Subcutaneous abdominal adipose tissue (tissue), 5 donors: ENCODE data around the gene ZNF780B.

Experiments used
- H3K27ac ChIP-seq: one replicate; pipeline ENCODE4 v1.7.0; 2013; ENCODE audit warnings: low read depth, mild to moderate bottlenecking, inconsistent platforms, low read length, moderate library complexity
- H3K27me3 ChIP-seq, 5 donors: one replicate each; pipeline ENCODE4 v1.7.0; 2013; ENCODE audit warnings: low read length in 5 of 5, inconsistent platforms in 1 of 5; ENCODE audit not compliant: control insufficient read depth in 5 of 5, insufficient read depth in 4 of 5
- H3K36me3 ChIP-seq, 5 donors: one replicate each; pipeline ENCODE4 v1.7.0; 2013; ENCODE audit warnings: low read length in 5 of 5; ENCODE audit not compliant: control insufficient read depth in 5 of 5, insufficient read depth in 5 of 5
- H3K4me1 ChIP-seq, 5 donors: one replicate each; pipeline ENCODE4 v1.7.0; 2013; ENCODE audit warnings: low read length in 5 of 5, mild to moderate bottlenecking in 3 of 5, moderate library complexity in 1 of 5; ENCODE audit not compliant: control insufficient read depth in 5 of 5, insufficient read depth in 5 of 5
- H3K4me3 ChIP-seq, 5 donors: one replicate each; pipeline ENCODE4 v1.7.0; 2013; ENCODE audit warnings: low read length in 5 of 5, low read depth in 1 of 5
- H3K9ac ChIP-seq, 5 donors: one replicate each; pipeline ENCODE4 v1.7.0; 2013; ENCODE audit warnings: low read length in 5 of 5, mild to moderate bottlenecking in 4 of 5, moderate library complexity in 3 of 5
- H3K9me3 ChIP-seq, 5 donors: one replicate each; pipeline ENCODE4 v1.7.0; 2013; ENCODE audit warnings: low read length in 5 of 5; ENCODE audit not compliant: control insufficient read depth in 5 of 5
- donor health status: healthy.
- donor health status: healthy.
- donor health status: healthy.
- donor health status: healthy.
- donor health status: healthy.

The ZNF780B gene

GRCh38 chr19:40006273-40006691 lies 49.7 kb downstream of the ZNF780B start:
- Histone ChIP-seq H3K9ac (no peak overlapping the region), H3K4me1 (no peaks in the 10 kb centered on the region), H3K36me3 (peaks cover 31 to 50% (median 41%) of the 10 kb centered on the region in 5 donors), H3K27ac (no peak overlapping the region), H3K9me3 (peaks cover 0 to 7% (median 2%) of the 10 kb centered on the region in 5 donors), H3K27me3 (no peaks in the 10 kb centered on the region), H3K4me3 (no peak overlapping the region)

GRCh38 chr19:40005691-40006272 lies 50.2 kb downstream of the ZNF780B start:
- peaks cover 31 to 51% (median 40%) of the 10 kb centered on the region in 5 donors for H3K36me3 ChIP-seq
- H3K4me1 ChIP-seq: no peaks in the 10 kb centered on the region
- H3K4me3 ChIP-seq: no peak overlapping the region
- no peak overlapping the region for H3K27ac ChIP-seq
- H3K9me3 ChIP-seq: peaks cover 0 to 7% (median 2%) of the 10 kb centered on the region in 5 donors
- no peaks in the 10 kb centered on the region for H3K27me3 ChIP-seq
- H3K9ac ChIP-seq: no peak overlapping the region

- H3K9me3 ChIP-seq: peaks cover 0 to 5% (median 0%) of the 10 kb centered on the region in 5 donors
- no peaks in the 10 kb centered on the region for H3K27me3 ChIP-seq
- H3K27ac ChIP-seq: no peak overlapping the region
- H3K4me3 ChIP-seq: no peak overlapping the region
- peaks cover 0 to 7% (median 3%) of the 10 kb centered on the region in 5 donors for H3K36me3 ChIP-seq
- H3K4me1 ChIP-seq: peaks cover 0 to 22% (median 17%) of the 10 kb centered on the region in 5 donors
- peak overlapping the region in 1 of 5 donors; percentile 9 for H3K9ac ChIP-seq
These were observed 57.5 kb downstream of the ZNF780B start for GRCh38 chr19:39998501-39998900.

GRCh38 chr19:39997638-39998216 lies 58.3 kb downstream of the ZNF780B start:
- H3K36me3 ChIP-seq: peaks cover 0 to 7% (median 3%) of the 10 kb centered on the region in 5 donors
- peak overlapping the region; percentile 83 to 91 (median 89) for H3K4me3 ChIP-seq
- H3K27me3 ChIP-seq: no peaks in the 10 kb centered on the region
- peaks cover 0 to 9% (median 0%) of the 10 kb centered on the region in 5 donors for H3K9me3 ChIP-seq
- peak overlapping the region; percentile 76 to 98 (median 98) for H3K9ac ChIP-seq
- peak overlapping the region; percentile 91 for H3K27ac ChIP-seq
- H3K4me1 ChIP-seq: peaks cover 0 to 22% (median 17%) of the 10 kb centered on the region in 5 donors

- H3K9ac ChIP-seq: peak within 1 kb of the TSS; percentile 76 to 98 (median 98)
- peaks cover 0 to 22% (median 17%) of the 10 kb centered on the region in 5 donors for H3K4me1 ChIP-seq
- H3K27me3 ChIP-seq: no peaks in the 10 kb centered on the region
- peak within 1 kb of the TSS; percentile 86 to 91 (median 89) for H3K4me3 ChIP-seq
- H3K36me3 ChIP-seq: peaks cover 0 to 7% (median under 1%) of the 10 kb centered on the region in 5 donors
- peak within 1 kb of the TSS; percentile 91 for H3K27ac ChIP-seq
- H3K9me3 ChIP-seq: peaks cover 0 to 9% (median 0%) of the 10 kb centered on the region in 5 donors
These were observed 59.0 kb downstream of the ZNF780B start, which contains the start of gene ZNF546 for GRCh38 chr19:39996811-39997637. TSS of gene ZNF546 (plus strand) at chr19:39997060. CDS start at chr19:39998327, 1,267 bp downstream.

GRCh38 chr19:39996218-39996810 lies 59.7 kb downstream of the ZNF780B start:
- H3K27ac ChIP-seq: peak overlapping the region; percentile 91
- H3K9me3 ChIP-seq: peaks cover 0 to 9% (median 0%) of the 10 kb centered on the region in 5 donors

GRCh38 chr19:39995794-39996193 lies 60.2 kb downstream of the ZNF780B start:
- Histone ChIP-seq H3K9me3 (peaks cover 0 to 9% (median 0%) of the 10 kb centered on the region in 5 donors), H3K9ac (peak overlapping the region in 1 of 5 donors; percentile 98), H3K4me1 (peaks cover 0 to 22% (median 17%) of the 10 kb centered on the region in 5 donors), H3K36me3 (peaks cover 0 to 7% (median 0%) of the 10 kb centered on the region in 5 donors), H3K27ac (no peak overlapping the region), H3K4me3 (peak overlapping the region in 4 of 5 donors; percentile 86 to 91 (median 90)), H3K27me3 (no peaks in the 10 kb centered on the region)

More at GRCh38 chr19:39996218-39996810, 59.7 kb downstream of the ZNF780B start:
- no peaks in the 10 kb centered on the region for H3K27me3 ChIP-seq
- H3K36me3 ChIP-seq: peaks cover 0 to 7% (median 0%) of the 10 kb centered on the region in 5 donors
- H3K9ac ChIP-seq: peak overlapping the region; percentile 76 to 98 (median 98)
- H3K4me3 ChIP-seq: peak overlapping the region; percentile 86 to 91 (median 89)
- peaks cover 0 to 22% (median 17%) of the 10 kb centered on the region in 5 donors for H3K4me1 ChIP-seq

- Histone ChIP-seq H3K27ac (no peak overlapping the region), H3K9ac (no peak overlapping the region), H3K9me3 (peaks cover 0 to 9% (median 0%) of the 10 kb centered on the region in 5 donors), H3K27me3 (no peaks in the 10 kb centered on the region), H3K4me3 (no peak overlapping the region), H3K36me3 (no peaks in the 10 kb centered on the region), H3K4me1 (peaks cover 0 to 22% (median 17%) of the 10 kb centered on the region in 5 donors)
These were observed 61.7 kb downstream of the ZNF780B start for GRCh38 chr19:39994361-39994760.

- Histone ChIP-seq H3K9me3 (peaks cover 0 to 9% (median 0%) of the 10 kb centered on the region in 5 donors), H3K9ac (no peak overlapping the region), H3K36me3 (no peaks in the 10 kb centered on the region), H3K4me3 (no peak overlapping the region), H3K4me1 (peaks cover 0 to 22% (median 17%) of the 10 kb centered on the region in 5 donors), H3K27ac (no peak overlapping the region), H3K27me3 (no peaks in the 10 kb centered on the region)
These were observed 62.4 kb downstream of the ZNF780B start for GRCh38 chr19:39993605-39994004.
